Measurements from ENCODE around the gene CDK12.
"Not testable (repeated sequence)": the region's sequence is repeated elsewhere in the genome, so short reads cannot be mapped to it uniquely, and the experiment has no call there.

Gene CDK12

DNA sequence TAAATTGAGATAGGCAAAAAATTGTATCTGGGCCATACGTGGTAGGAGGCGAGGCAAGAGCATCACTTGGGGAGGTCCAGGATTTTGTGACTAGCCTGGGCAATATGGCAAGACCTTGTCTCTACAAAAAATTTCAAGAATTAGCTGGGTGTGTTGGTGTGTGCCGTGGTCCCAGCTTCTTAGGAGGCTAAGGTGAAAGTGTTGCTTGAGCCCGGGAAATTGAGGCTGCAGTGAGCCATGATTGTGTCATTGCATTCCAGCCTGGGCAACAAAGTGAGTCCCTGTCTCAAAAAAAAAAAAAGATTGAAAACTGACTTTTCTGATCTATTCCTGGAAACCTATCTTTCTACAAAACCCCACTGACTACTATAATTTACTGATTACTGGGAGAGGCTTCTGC, 26.7 kb downstream of the CDK12 start:
- TF ChIP-seq, protein P1, sequence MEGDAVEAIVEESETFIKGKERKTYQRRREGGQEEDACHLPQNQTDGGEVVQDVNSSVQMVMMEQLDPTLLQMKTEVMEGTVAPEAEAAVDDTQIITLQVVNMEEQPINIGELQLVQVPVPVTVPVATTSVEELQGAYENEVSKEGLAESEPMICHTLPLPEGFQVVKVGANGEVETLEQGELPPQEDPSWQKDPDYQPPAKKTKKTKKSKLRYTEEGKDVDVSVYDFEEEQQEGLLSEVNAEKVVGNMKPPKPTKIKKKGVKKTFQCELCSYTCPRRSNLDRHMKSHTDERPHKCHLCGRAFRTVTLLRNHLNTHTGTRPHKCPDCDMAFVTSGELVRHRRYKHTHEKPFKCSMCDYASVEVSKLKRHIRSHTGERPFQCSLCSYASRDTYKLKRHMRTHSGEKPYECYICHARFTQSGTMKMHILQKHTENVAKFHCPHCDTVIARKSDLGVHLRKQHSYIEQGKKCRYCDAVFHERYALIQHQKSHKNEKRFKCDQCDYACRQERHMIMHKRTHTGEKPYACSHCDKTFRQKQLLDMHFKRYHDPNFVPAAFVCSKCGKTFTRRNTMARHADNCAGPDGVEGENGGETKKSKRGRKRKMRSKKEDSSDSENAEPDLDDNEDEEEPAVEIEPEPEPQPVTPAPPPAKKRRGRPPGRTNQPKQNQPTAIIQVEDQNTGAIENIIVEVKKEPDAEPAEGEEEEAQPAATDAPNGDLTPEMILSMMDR (IDR thresholded peaks at IDR 0.05) = no peak
- no peak for DNase-seq
- Mint-ChIP-seq H3K4me1 (no peaks in the 10 kb centered on the region), H3K36me3 (ENCODE audit: low read depth) (peaks cover 24% of the 10 kb centered on the region), H3K27me3 (ENCODE audit: low read depth, poor library complexity) (no peaks in the 10 kb centered on the region), H3K27ac (no peak overlapping the region), H3K9me3 (no peaks in the 10 kb centered on the region), H3K4me3 (no peak overlapping the region)

DNA sequence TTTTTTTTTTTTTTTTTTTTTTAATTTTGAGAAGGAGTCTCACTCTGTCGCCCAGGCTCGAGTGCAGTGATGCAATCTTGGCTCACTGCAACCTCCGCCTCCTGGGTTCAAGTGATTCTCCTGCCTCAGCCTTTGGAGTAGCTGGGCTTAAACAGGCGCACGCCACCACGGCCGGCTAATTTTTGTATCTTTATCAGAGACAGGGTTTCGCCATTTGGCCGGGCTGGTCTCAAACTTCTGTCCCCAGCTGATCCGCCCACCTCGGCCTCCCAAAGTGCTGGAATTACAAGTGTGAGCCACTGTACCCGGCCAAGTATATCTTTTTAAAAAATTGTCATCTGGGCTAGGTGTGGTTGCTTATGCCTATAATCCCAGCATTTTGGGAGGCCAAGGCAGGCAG, 35.6 kb downstream of the CDK12 start:
- H3K4me1 Mint-ChIP-seq; H3K4me3 Mint-ChIP-seq; H3K27ac Mint-ChIP-seq; H3K9me3 Mint-ChIP-seq; DNase-seq; H3K27me3 Mint-ChIP-seq (ENCODE audit: low read depth, poor library complexity): not testable (repeated sequence)
- H3K36me3 Mint-ChIP-seq (ENCODE audit: low read depth) = peaks cover 61% of the 10 kb centered on the region

DNA sequence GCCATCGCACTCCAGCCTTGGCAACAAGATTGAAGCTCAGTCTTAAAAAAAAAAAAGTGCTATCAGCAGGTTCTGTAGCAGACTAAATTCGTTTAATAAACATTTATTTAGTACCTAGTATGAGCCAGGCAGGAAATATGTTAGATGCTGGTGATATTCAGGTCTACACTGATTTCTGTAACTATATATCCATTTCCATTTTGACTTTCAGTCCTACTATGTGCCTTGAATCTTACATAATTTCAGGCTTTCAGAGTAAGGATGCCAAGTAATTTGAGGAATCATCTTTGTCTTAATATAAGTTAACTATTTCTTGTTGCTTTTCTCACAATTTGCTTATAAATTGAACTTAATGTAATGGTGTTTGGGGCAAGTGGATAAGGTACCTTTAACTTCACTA, 46.2 kb downstream of the CDK12 start:
- no peaks in the 10 kb centered on the region for H3K4me1 Mint-ChIP-seq
- TF ChIP-seq, protein P1 (IDR thresholded peaks at IDR 0.05) = no peak
- no peaks in the 10 kb centered on the region for H3K9me3 Mint-ChIP-seq
- no peaks in the 10 kb centered on the region for H3K27me3 Mint-ChIP-seq (ENCODE audit: low read depth, poor library complexity)
- no peak overlapping the region for H3K4me3 Mint-ChIP-seq
- no peak overlapping the region for H3K27ac Mint-ChIP-seq
- no peak for DNase-seq
- peaks cover 83% of the 10 kb centered on the region for H3K36me3 Mint-ChIP-seq (ENCODE audit: low read depth)

DNA sequence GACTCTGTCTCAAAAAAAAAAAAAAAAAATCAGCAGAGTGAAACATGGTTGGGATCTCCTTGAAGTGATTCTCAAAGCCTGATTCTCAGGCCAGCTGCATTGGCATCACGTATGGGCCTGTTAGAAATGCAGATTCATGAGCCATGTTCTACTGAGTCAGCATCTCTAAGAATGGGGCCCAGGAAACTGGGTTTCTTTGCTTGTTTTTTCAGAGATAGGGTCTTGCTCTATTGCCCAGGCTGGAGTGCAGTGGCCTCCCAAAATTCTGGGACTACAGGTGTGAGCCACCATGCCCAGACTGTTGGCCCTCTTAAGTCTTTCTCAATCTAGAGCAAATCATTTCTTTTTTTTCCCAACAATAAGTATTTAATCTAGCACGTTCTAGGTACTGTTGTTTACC, 47.7 kb downstream of the CDK12 start:
- H3K36me3 Mint-ChIP-seq (ENCODE audit: low read depth) = peaks cover 80% of the 10 kb centered on the region
- no peaks in the 10 kb centered on the region for H3K9me3 Mint-ChIP-seq
- H3K27ac Mint-ChIP-seq = no peak overlapping the region
- no peak for DNase-seq
- H3K4me3 Mint-ChIP-seq = no peak overlapping the region
- H3K27me3 Mint-ChIP-seq (ENCODE audit: low read depth, poor library complexity) = no peaks in the 10 kb centered on the region
- H3K4me1 Mint-ChIP-seq = no peaks in the 10 kb centered on the region
- TF ChIP-seq, protein P1 (IDR thresholded peaks at IDR 0.05) = no peak

DNA sequence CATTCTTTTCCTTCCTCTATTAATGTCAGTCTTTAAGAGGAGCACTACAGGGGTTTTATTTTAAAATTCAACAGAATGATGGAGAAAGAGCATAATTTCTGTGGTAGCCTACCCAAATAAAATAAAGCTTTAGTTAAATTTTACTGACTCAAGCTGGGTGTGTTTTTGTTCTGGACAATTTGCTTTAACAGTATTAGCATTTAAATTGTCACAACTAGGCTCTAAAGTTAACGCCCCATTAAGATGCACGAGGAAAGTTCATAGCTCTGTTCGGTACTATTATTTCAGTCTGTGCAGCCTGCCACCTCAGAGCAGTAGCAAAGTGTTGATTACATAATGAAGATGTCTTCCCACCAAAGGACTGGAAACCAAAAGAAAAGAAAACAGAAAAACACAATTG, 52.0 kb downstream of the CDK12 start:
- Mint-ChIP-seq H3K36me3 (ENCODE audit: low read depth) (peaks cover 93% of the 10 kb centered on the region), H3K27ac (peak overlapping the region; percentile 18), H3K27me3 (ENCODE audit: low read depth, poor library complexity) (no peaks in the 10 kb centered on the region), H3K9me3 (no peaks in the 10 kb centered on the region), H3K4me1 (no peaks in the 10 kb centered on the region), H3K4me3 (no peak overlapping the region)
- TF ChIP-seq, protein P1 (IDR thresholded peaks at IDR 0.05) = no peak
- DNase-seq = no peak

DNA sequence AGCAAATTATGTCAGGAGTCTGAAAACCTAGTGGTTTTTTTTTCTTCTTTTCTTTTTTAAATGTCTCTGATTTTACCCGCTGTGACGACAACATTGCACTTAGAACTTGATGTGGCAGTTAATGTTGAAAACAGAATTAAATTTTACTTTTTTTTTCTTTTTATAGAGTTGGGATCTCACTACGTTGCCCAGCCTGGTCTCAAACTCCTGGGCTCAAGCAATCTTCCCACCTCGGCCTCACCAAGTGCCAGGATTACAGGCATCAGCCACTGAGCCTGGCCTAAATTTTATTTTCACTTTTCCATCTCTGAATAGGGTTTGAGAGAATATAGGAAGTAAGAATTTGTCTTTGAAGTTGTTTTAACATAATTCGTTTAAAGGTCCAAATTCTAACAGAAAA, 52.6 kb downstream of the CDK12 start:
- Mint-ChIP-seq H3K27me3 (ENCODE audit: low read depth, poor library complexity) (no peaks in the 10 kb centered on the region), H3K27ac (no peak overlapping the region), H3K4me1 (no peaks in the 10 kb centered on the region), H3K36me3 (ENCODE audit: low read depth) (peaks cover 93% of the 10 kb centered on the region), H3K9me3 (no peaks in the 10 kb centered on the region), H3K4me3 (no peak overlapping the region)
- TF ChIP-seq, protein P1 (IDR thresholded peaks at IDR 0.05) = no peak
- DNase-seq = no peak

Data from nephron progenitor cell (in vitro differentiated cells).